ENCODE data around the gene WSCD1. TPM values are rescaled to one million over a fixed set of nuclear protein-coding genes. Genes with fewer than 3 reads are reported as not detected.

The WSCD1 gene
- total and polyA plus RNA-seq, 4 donors: 1.2 to 10.7 (median 5.0) TPM

DNA sequence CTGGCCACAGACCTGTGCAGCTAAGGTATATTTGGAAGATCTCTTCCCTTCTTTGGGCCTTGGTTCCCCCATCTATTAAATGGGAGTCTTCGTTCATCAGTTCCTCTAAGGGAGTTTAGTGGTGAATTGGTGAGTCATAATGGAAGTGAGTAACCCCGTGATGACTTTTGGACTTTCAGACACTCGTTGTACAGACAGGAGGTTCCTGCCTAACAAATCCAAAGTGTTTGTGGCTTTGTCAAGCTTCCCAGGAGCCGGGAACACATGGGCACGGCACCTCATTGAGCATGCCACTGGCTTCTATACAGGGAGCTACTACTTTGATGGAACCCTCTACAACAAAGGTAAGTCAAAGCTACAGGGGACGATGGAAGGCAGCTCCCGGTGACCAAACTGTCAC is 40.4 kb downstream of the WSCD1 start:
- Histone ChIP-seq H3K27ac (ENCODE audit: low read depth in 1 of 2, low read length in 2 of 2) (no peak overlapping the region), H3K4me1 (ENCODE audit: control insufficient read depth in 1 of 2, insufficient read depth in 2 of 2, low read length in 2 of 2) (no peaks in the 10 kb centered on the region), H3K36me3 (ENCODE audit: control insufficient read depth in 1 of 2, insufficient read depth in 2 of 2, low read length in 1 of 2) (peaks cover 0 to 2% of the 10 kb centered on the region in 2 donors), H3K9me3 (ENCODE audit: control insufficient read depth, low read length) (no peaks in the 10 kb centered on the region), H3K4me3 (ENCODE audit: low read length in 2 of 2) (no peak overlapping the region), H3K27me3 (ENCODE audit: control insufficient read depth in 1 of 2, insufficient read depth in 2 of 2, low read length in 1 of 2) (no peaks in the 10 kb centered on the region)
- ATAC-seq (ENCODE audit: low FRiP score): no peak
- WGBS, 2 donors: 84 to 89% methylated on average over 7 of the region's 7 CpGs
- intact Hi-C loops (cut with DNase I): no loop called here
- DNase-seq: no peak

DNA sequence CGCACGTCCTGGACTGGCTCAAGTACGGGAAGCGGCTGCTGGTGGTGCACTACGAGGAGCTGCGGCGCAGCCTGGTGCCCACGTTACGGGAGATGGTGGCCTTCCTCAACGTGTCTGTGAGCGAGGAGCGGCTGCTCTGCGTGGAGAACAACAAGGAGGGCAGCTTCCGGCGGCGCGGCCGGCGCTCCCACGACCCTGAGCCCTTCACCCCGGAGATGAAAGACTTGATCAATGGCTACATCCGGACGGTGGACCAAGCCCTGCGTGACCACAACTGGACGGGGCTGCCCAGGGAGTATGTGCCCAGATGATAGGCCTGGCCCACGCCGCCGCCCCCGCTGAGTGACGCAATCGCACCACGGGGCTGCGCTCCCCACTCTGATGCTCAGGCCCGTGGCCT is 50.2 kb downstream of the WSCD1 start:
- intact Hi-C loops (cut with DNase I): no loop called here
- Histone ChIP-seq H3K9me3 (ENCODE audit: control insufficient read depth, low read length) (peaks cover 1% of the 10 kb centered on the region), H3K27ac (ENCODE audit: low read depth in 1 of 2, low read length in 2 of 2) (no peak overlapping the region), H3K4me3 (ENCODE audit: low read length in 2 of 2) (no peak overlapping the region), H3K27me3 (ENCODE audit: control insufficient read depth in 1 of 2, insufficient read depth in 2 of 2, low read length in 1 of 2) (no peaks in the 10 kb centered on the region), H3K36me3 (ENCODE audit: control insufficient read depth in 1 of 2, insufficient read depth in 2 of 2, low read length in 1 of 2) (peaks cover 0 to 2% of the 10 kb centered on the region in 2 donors), H3K4me1 (ENCODE audit: control insufficient read depth in 1 of 2, insufficient read depth in 2 of 2, low read length in 2 of 2) (no peaks in the 10 kb centered on the region)
- ATAC-seq (ENCODE audit: low FRiP score) (no peak), DNase-seq (no peak)
- 87 to 90% methylated on average over 34 of the region's 34 CpGs for WGBS, 2 donors

DNA sequence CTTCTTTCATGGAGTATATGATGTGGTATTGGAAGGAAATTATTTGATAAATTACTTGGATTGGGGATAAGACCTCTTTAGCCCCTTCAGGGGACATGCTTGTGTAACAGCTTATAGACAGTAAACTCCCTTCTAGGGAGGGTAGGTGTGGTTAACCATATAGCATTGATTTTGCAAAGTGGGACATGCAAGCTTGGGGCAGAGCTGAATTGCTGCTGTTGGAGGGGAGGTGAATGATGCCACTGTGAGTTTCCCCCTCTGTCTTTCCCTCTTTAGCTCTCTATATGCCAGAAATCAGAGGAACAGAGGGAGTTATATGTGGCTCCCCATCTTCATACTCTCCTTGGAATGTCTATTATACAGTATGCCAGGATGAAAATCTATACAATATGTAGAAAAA is 54.7 kb downstream of the WSCD1 start:
- no peaks in the 10 kb centered on the region for H3K9me3 ChIP-seq (ENCODE audit: control insufficient read depth, low read length)
- no peaks in the 10 kb centered on the region for H3K36me3 ChIP-seq (ENCODE audit: control insufficient read depth in 1 of 2, insufficient read depth in 2 of 2, low read length in 1 of 2)
- H3K4me1 ChIP-seq (ENCODE audit: control insufficient read depth in 1 of 2, insufficient read depth in 2 of 2, low read length in 2 of 2): no peaks in the 10 kb centered on the region
- no peak overlapping the region for H3K4me3 ChIP-seq (ENCODE audit: low read length in 2 of 2)
- no peak for ATAC-seq (ENCODE audit: low FRiP score)
- no peaks in the 10 kb centered on the region for H3K27me3 ChIP-seq (ENCODE audit: control insufficient read depth in 1 of 2, insufficient read depth in 2 of 2, low read length in 1 of 2)
- intact Hi-C loops (cut with DNase I): no loop called here
- H3K27ac ChIP-seq (ENCODE audit: low read depth in 1 of 2, low read length in 2 of 2): no peak overlapping the region
- DNase-seq: no peak

DNA sequence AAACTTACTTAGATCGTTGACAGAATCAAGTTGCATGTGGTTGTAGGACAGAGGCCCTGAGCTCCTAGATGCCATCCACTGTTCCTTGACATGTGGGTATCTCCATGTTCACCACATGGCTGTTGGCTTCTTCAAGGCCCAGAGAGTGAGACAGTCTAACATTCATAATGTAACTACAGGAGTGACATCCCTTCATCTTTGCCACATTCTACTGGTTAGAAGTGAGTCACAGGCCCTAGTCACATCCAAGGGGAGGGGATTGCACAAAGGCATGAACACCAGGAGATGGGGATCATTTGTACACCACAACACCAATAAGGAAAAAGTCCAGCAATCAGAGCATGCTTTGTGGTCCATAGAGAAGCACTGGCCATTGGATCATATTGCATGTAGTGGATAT is 56.6 kb downstream of the WSCD1 start:
- H3K36me3 ChIP-seq (ENCODE audit: control insufficient read depth in 1 of 2, insufficient read depth in 2 of 2, low read length in 1 of 2): no peaks in the 10 kb centered on the region
- no peak overlapping the region for H3K4me3 ChIP-seq (ENCODE audit: low read length in 2 of 2)
- no peak for ATAC-seq (ENCODE audit: low FRiP score)
- no peaks in the 10 kb centered on the region for H3K27me3 ChIP-seq (ENCODE audit: control insufficient read depth in 1 of 2, insufficient read depth in 2 of 2, low read length in 1 of 2)
- no peaks in the 10 kb centered on the region for H3K9me3 ChIP-seq (ENCODE audit: control insufficient read depth, low read length)
- no peaks in the 10 kb centered on the region for H3K4me1 ChIP-seq (ENCODE audit: control insufficient read depth in 1 of 2, insufficient read depth in 2 of 2, low read length in 2 of 2)
- intact Hi-C loops (cut with DNase I): no loop called here
- H3K27ac ChIP-seq (ENCODE audit: low read depth in 1 of 2, low read length in 2 of 2): no peak overlapping the region
- 85 to 90% methylated on average over 1 of the region's 1 CpG for WGBS, 2 donors
- DNase-seq: no peak

DNA sequence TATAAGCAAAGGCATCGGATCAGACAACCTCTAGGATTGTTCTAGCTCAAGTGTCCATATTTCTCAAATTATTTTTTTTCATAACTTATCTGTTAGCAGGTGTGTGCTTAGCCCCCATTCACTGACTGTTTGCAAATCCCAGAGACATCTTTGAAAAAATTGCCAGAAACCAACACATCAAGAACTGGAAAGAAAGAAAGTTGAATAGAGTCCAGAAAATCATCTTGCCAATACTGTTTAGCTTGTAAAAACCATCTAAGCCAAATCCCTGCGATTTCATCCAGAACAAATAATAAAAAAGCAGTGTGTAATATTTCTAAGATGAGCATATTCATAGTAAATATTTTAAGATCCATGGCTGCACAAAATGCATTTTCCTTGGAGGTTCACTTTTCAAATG is 64.5 kb downstream of the WSCD1 start:
- no peak overlapping the region for H3K4me3 ChIP-seq (ENCODE audit: low read length in 2 of 2)
- H3K27me3 ChIP-seq (ENCODE audit: control insufficient read depth in 1 of 2, insufficient read depth in 2 of 2, low read length in 1 of 2): no peaks in the 10 kb centered on the region
- no peaks in the 10 kb centered on the region for H3K36me3 ChIP-seq (ENCODE audit: control insufficient read depth in 1 of 2, insufficient read depth in 2 of 2, low read length in 1 of 2)
- ATAC-seq (ENCODE audit: low FRiP score) (no peak), DNase-seq (no peak)
- H3K4me1 ChIP-seq (ENCODE audit: control insufficient read depth in 1 of 2, insufficient read depth in 2 of 2, low read length in 2 of 2): no peaks in the 10 kb centered on the region
- no peaks in the 10 kb centered on the region for H3K9me3 ChIP-seq (ENCODE audit: control insufficient read depth, low read length)
- H3K27ac ChIP-seq (ENCODE audit: low read depth in 1 of 2, low read length in 2 of 2): no peak overlapping the region
- WGBS, 2 donors: 77 to 81% methylated on average over 2 of the region's 2 CpGs
- intact Hi-C loops (cut with DNase I): no loop called here

DNA sequence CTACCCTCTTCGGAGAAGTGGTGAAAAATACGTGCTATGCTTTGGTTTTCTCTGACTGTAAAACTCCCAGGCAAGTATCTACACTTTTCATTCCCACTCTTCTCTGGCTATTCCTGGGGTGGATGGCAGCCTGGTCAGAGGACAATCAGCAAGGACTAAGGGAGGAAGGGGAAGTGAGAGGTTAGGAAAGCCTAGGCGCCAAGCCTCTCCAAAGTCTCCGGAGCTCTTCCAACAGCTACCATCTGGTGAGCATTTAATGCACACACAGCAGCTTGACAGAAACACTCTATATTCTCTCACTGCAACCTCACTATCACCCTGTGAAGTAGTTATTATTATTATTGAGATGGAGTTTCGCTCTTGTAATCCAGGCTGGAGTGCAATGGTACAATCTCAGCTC is 65.1 kb downstream of the WSCD1 start:
- no peak overlapping the region for H3K4me3 ChIP-seq (ENCODE audit: low read length in 2 of 2)
- H3K4me1 ChIP-seq (ENCODE audit: control insufficient read depth in 1 of 2, insufficient read depth in 2 of 2, low read length in 2 of 2): no peaks in the 10 kb centered on the region
- ATAC-seq (ENCODE audit: low FRiP score) (no peak), DNase-seq (no peak)
- no peaks in the 10 kb centered on the region for H3K27me3 ChIP-seq (ENCODE audit: control insufficient read depth in 1 of 2, insufficient read depth in 2 of 2, low read length in 1 of 2)
- H3K9me3 ChIP-seq (ENCODE audit: control insufficient read depth, low read length): no peaks in the 10 kb centered on the region
- no peak overlapping the region for H3K27ac ChIP-seq (ENCODE audit: low read depth in 1 of 2, low read length in 2 of 2)
- 58 to 67% methylated on average over 5 of the region's 5 CpGs for WGBS, 2 donors
- no peaks in the 10 kb centered on the region for H3K36me3 ChIP-seq (ENCODE audit: control insufficient read depth in 1 of 2, insufficient read depth in 2 of 2, low read length in 1 of 2)
- intact Hi-C loops (cut with DNase I): no loop called here

DNA sequence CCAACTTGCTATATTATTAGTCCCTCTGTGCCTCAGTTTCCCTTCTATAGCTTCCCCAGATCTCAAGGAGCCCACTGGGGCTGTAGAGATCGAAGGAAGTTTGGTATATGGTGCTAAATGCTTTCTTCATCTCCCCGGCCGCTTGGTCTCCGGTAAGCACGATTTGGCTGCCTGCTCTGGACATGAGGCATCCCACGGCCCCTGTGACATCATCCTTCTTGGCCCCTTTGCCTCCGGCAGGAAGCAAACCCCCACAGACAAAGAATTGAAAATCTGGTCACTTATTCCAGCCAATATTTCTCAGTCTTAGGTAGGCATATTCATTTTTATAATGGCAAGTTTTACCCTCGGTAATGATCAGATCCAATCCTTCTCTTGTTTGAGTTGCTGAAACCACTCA is 65.8 kb downstream of the WSCD1 start:
- no peak overlapping the region for H3K27ac ChIP-seq (ENCODE audit: low read depth in 1 of 2, low read length in 2 of 2)
- DNase-seq: no peak
- no peak overlapping the region for H3K4me3 ChIP-seq (ENCODE audit: low read length in 2 of 2)
- H3K4me1 ChIP-seq (ENCODE audit: control insufficient read depth in 1 of 2, insufficient read depth in 2 of 2, low read length in 2 of 2): no peaks in the 10 kb centered on the region
- intact Hi-C loops (cut with DNase I): no loop called here
- 74 to 79% methylated on average over 8 of the region's 8 CpGs for WGBS, 2 donors
- ATAC-seq (ENCODE audit: low FRiP score): no peak
- H3K27me3 ChIP-seq (ENCODE audit: control insufficient read depth in 1 of 2, insufficient read depth in 2 of 2, low read length in 1 of 2): no peaks in the 10 kb centered on the region
- no peaks in the 10 kb centered on the region for H3K9me3 ChIP-seq (ENCODE audit: control insufficient read depth, low read length)
- no peaks in the 10 kb centered on the region for H3K36me3 ChIP-seq (ENCODE audit: control insufficient read depth in 1 of 2, insufficient read depth in 2 of 2, low read length in 1 of 2)

DNA sequence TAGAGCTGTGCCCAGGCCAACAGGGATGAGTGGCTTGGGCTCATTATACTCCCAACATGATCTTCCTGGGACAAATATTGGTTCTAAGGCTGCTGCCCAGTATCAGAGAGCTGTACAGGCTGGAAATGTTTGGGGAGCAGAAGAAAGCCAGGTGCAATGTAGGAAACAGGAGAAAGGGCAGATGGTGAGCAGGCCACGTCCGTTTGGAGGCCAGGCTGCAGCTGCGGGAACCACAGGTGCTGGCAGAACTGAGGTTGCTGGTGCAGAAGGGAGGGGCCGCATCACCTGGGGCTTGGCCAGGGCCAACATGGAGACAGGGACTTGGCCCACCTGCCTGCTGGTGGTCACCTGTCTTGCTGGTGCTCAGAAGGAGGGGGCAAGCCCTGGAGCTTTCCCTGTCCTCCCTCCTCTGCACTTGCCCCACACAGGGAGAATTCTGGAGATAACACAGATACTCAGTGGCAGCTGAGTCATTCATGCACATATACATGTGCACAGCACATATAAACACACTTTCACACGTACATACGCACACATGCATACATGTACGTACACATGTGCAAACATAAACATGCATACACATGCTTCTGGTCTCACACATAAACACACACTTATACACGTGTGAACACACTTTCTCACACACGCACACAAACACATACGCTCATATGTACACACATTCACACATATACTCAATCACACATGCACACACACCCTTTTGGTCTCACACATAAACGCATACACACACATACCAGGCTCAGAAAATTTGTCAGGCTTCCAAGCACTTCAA is 67.7 kb downstream of the WSCD1 start:
- H3K4me3 ChIP-seq (ENCODE audit: low read length in 2 of 2): no peak overlapping the region
- intact Hi-C loops (cut with DNase I): no loop called here
- ATAC-seq (ENCODE audit: low FRiP score) (no peak), DNase-seq (no peak)
- no peak overlapping the region for H3K27ac ChIP-seq (ENCODE audit: low read depth in 1 of 2, low read length in 2 of 2)
- 74 to 76% methylated on average over 11 of the region's 11 CpGs for WGBS, 2 donors
- H3K4me1 ChIP-seq (ENCODE audit: control insufficient read depth in 1 of 2, insufficient read depth in 2 of 2, low read length in 2 of 2): no peaks in the 10 kb centered on the region
- H3K9me3 ChIP-seq (ENCODE audit: control insufficient read depth, low read length): no peaks in the 10 kb centered on the region
- H3K27me3 ChIP-seq (ENCODE audit: control insufficient read depth in 1 of 2, insufficient read depth in 2 of 2, low read length in 1 of 2): no peaks in the 10 kb centered on the region
- no peaks in the 10 kb centered on the region for H3K36me3 ChIP-seq (ENCODE audit: control insufficient read depth in 1 of 2, insufficient read depth in 2 of 2, low read length in 1 of 2)

DNA sequence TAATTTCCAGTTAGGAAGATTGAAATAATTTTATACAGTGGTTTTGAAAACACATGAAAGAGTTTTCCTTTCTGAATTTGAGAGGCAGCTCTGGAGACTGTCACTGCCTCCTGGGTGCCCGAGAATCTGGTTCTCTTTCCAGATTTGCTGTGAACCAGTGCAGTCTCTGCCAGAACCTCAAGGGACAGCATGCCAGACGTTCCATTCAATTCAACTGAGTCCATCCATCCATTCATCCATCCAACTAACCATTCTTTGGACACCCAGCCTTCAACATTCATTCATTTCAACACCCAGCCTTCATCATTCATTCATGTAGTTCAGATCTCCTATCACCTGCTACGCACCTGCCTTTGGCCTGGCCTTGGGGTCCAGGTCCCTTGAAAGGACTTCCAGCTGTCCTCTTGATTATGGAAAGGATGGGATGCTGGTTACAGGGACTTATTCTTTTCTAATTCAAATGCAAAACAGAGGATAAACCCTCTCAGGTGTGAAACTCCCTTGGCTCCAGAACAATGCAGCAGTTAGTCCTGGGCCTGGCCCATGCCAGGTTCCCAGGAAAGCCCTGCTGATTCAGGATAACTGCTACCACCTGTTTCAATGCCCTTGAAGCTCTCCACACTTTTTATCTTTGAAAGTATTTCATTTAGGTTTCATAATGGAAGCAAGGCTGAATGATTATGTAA is 68.7 kb downstream of the WSCD1 start:
- no peaks in the 10 kb centered on the region for H3K4me1 ChIP-seq (ENCODE audit: control insufficient read depth in 1 of 2, insufficient read depth in 2 of 2, low read length in 2 of 2)
- DNase-seq: no peak
- H3K9me3 ChIP-seq (ENCODE audit: control insufficient read depth, low read length): no peaks in the 10 kb centered on the region
- no peaks in the 10 kb centered on the region for H3K27me3 ChIP-seq (ENCODE audit: control insufficient read depth in 1 of 2, insufficient read depth in 2 of 2, low read length in 1 of 2)
- WGBS, 2 donors: 26 to 27% methylated on average over 3 of the region's 3 CpGs
- intact Hi-C loops (cut with DNase I): no loop called here
- no peaks in the 10 kb centered on the region for H3K36me3 ChIP-seq (ENCODE audit: control insufficient read depth in 1 of 2, insufficient read depth in 2 of 2, low read length in 1 of 2)
- no peak for ATAC-seq (ENCODE audit: low FRiP score)
- no peak overlapping the region for H3K27ac ChIP-seq (ENCODE audit: low read depth in 1 of 2, low read length in 2 of 2)
- H3K4me3 ChIP-seq (ENCODE audit: low read length in 2 of 2): no peak overlapping the region

All from aorta (tissue), 5 donors.